ENCODE data around the gene WIPI1. TPM values are rescaled to one million over a fixed set of nuclear protein-coding genes. Genes with fewer than 3 reads are reported as not detected.
A peak's percentile ranks its signal among the peaks of the same experiment; 100 is the strongest.

Gene WIPI1
- total RNA-seq, 4 donors from 2014 or later = 19.3 to 35.1 (median 27.8) TPM

GRCh38 chr17:68463211-68464019 lies 6.1 kb upstream of the WIPI1 start:
- Histone ChIP-seq H3K27ac (no peak overlapping the region), H3K27me3 (no peaks in the 10 kb centered on the region), H3K9me3 (no peaks in the 10 kb centered on the region), H3K36me3 (no peaks in the 10 kb centered on the region), H3K4me3 (no peak overlapping the region), H3K4me1 (peaks cover 40% of the 10 kb centered on the region)
- TF ChIP-seq CTCF (IDR thresholded peaks at IDR 0.05) = no peak
- no peak for TF ChIP-seq POLR2AphosphoS5 (IDR thresholded peaks at IDR 0.05)
- TF ChIP-seq POLR2A (IDR thresholded peaks at IDR 0.05) = no peak
- WGBS = 42% methylated on average over 6 of the region's 6 CpGs
- DNase-seq (ENCODE audit: low spot score in 2 of 2) = no peak

DNA sequence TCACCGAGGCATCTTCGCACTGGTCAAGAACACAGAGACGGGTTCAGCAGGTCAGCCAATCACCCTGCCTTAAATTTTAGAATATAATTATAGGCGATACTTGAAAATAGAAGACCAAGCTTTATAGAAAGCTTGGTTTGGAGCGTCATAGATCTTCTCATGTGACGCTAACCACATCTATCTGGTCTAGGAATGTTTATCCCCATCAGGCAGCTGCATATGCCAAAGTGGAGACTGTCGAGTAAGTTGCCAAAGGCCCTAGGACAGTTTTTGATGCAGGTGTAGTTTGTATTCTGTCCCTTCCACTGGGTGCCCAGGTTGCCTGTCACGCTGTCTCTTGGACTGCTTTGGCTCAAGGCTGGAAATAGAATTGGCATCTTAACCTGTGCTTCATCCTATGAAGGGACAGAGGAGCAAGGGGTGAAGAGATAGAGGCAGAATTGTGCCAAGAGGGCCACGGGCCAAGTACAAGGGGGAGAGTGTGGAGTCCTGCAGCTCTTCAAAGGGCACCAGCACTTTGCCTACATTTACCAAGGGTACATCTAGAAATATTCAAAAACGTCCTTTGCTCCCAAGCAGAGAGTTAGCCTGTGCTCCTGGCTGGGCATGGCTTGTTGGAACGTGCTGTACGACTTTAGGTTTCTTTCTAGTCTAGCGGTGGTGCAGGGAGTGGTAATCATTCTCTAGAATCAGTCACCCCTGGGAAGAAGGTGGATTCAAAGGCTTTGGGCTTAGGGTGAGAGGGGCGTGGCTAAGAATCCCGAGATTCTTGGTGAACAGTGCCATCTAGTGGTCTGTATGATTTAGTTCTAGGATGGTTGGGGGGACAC lies 5.3 kb upstream of the WIPI1 start:
- no peak for TF ChIP-seq POLR2A (IDR thresholded peaks at IDR 0.05)
- TF ChIP-seq CTCF (IDR thresholded peaks at IDR 0.05) = peak; percentile 59 to 69
- 37% methylated on average over 15 of the region's 15 CpGs for WGBS
- DNase-seq (ENCODE audit: low spot score in 2 of 2) = peak in 1 of 2 donors; percentile 74

DNA sequence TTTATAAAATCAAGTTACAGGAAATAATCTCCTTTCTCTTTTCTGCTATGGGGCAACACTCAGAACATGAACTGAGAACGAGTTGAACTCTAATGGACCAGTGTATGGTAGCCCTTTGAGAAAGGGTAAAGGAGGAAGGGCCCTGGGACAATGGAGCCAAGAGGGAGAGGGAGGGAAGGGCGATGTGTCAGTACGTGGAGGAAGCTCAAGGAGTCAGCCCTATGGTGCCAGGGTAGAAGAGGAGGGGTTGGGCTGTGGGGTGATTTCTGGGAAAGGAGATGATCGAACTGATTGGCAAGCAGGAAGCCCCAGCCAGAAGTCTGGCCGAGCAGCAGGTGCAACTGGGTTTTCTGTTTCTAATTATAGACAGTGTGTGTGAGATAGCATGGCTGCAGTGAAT lies 4.3 kb upstream of the WIPI1 start:
- H3K4me3 ChIP-seq = no peak overlapping the region
- H3K9me3 ChIP-seq = no peaks in the 10 kb centered on the region
- peaks cover 47% of the 10 kb centered on the region for H3K4me1 ChIP-seq
- no peak overlapping the region for H3K27ac ChIP-seq
- WGBS = 31% methylated on average over 5 of the region's 5 CpGs
- DNase-seq (ENCODE audit: low spot score in 2 of 2) = no peak
- H3K36me3 ChIP-seq = no peaks in the 10 kb centered on the region
- TF ChIP-seq POLR2AphosphoS5 (IDR thresholded peaks at IDR 0.05) = no peak
- no peak for TF ChIP-seq CTCF (IDR thresholded peaks at IDR 0.05)
- no peak for TF ChIP-seq EP300 (IDR thresholded peaks at IDR 0.05)
- no peak for TF ChIP-seq POLR2A (IDR thresholded peaks at IDR 0.05)
- no peaks in the 10 kb centered on the region for H3K27me3 ChIP-seq

More for the DNA sequence above, 5.3 kb upstream of the WIPI1 start:
- H3K36me3 ChIP-seq = no peaks in the 10 kb centered on the region
- H3K9me3 ChIP-seq = no peaks in the 10 kb centered on the region
- no peak overlapping the region for H3K4me3 ChIP-seq
- no peaks in the 10 kb centered on the region for H3K27me3 ChIP-seq
- no peak overlapping the region for H3K27ac ChIP-seq
- peaks cover 46% of the 10 kb centered on the region for H3K4me1 ChIP-seq

DNA sequence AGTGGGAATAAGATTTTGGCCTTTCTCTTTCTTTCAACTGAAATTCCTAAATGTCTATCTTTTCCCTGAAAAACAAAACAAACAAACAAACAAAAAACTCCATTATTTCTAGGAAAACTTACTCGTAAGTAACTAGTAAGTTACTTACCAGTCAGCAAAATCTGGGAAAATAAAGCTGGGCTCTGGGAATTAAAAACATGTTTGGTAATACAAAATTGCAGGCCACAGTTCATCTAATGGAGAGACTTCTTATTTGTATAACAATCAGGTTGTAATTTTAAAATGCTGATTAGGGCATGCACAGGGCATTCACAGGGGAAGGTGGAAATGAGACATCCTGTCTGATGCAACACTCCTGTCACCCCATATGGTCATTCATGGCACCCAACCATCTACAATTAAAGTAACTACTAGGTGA lies 3.8 kb upstream of the WIPI1 start:
- DNase-seq (ENCODE audit: low spot score in 2 of 2) = no peak
- H3K27ac ChIP-seq = no peak overlapping the region
- 83% methylated on average over 1 of the region's 1 CpG for WGBS
- H3K27me3 ChIP-seq = no peaks in the 10 kb centered on the region
- TF ChIP-seq POLR2AphosphoS5 (IDR thresholded peaks at IDR 0.05) (no peak), POLR2A (IDR thresholded peaks at IDR 0.05) (no peak), CTCF (IDR thresholded peaks at IDR 0.05) (no peak), EP300 (IDR thresholded peaks at IDR 0.05) (no peak)
- no peaks in the 10 kb centered on the region for H3K9me3 ChIP-seq
- no peaks in the 10 kb centered on the region for H3K36me3 ChIP-seq
- no peak overlapping the region for H3K4me3 ChIP-seq
- H3K4me1 ChIP-seq = peaks cover 52% of the 10 kb centered on the region

GRCh38 chr17:68460715-68461114 lies 3.4 kb upstream of the WIPI1 start:
- no peaks in the 10 kb centered on the region for H3K9me3 ChIP-seq

More at GRCh38 chr17:68460715-68461114, 3.4 kb upstream of the WIPI1 start:
- no peak for DNase-seq (ENCODE audit: low spot score in 2 of 2)
- Histone ChIP-seq H3K27ac (no peak overlapping the region), H3K4me3 (no peak overlapping the region), H3K36me3 (no peaks in the 10 kb centered on the region), H3K27me3 (no peaks in the 10 kb centered on the region), H3K4me1 (peaks cover 52% of the 10 kb centered on the region)
- TF ChIP-seq POLR2A (IDR thresholded peaks at IDR 0.05) (no peak), CTCF (IDR thresholded peaks at IDR 0.05) (no peak), EP300 (IDR thresholded peaks at IDR 0.05) (no peak)

Data from suprapubic skin (tissue), 4 donors.